Measurements from ENCODE around the gene PCA3.

- no peak for TF ChIP-seq EZH2 (IDR thresholded peaks at IDR 0.05; ENCODE audit: borderline replicate concordance, insufficient read depth, low read length, poor library complexity, severe bottlenecking)
- TF ChIP-seq CTCF (IDR thresholded peaks at IDR 0.05; ENCODE audit: poor library complexity, severe bottlenecking), result no peak
- TF ChIP-seq SMC3 (conservative IDR thresholded peaks at IDR 0.05; ENCODE audit: poor library complexity), result no peak
- TF ChIP-seq POLR2AphosphoS5 (IDR thresholded peaks at IDR 0.05), result no peak
- TF ChIP-seq TAF1 (IDR thresholded peaks at IDR 0.05; ENCODE audit: low read depth), result no peak
- TF ChIP-seq REST (IDR thresholded peaks at IDR 0.05; ENCODE audit: borderline replicate concordance), result no peak
- no peak for TF ChIP-seq MXI1 (conservative IDR thresholded peaks at IDR 0.05; ENCODE audit: poor library complexity, severe bottlenecking)
These were observed 53.3 kb downstream of the PCA3 start for GRCh38 chr9:76817489-76817888.
